Inferior parietal cortex (tissue), 1 donor: Measurements from ENCODE around the gene ALLC.
"Not testable (repeated sequence)": the region's sequence is repeated elsewhere in the genome, so short reads cannot be mapped to it uniquely, and the experiment has no call there.

Experiments used
- DNase-seq: peaks from one replicate; pipeline ENCODE4 v3.0.0-alpha.2; 2016; ENCODE audit errors: extremely low spot score

ALLC gene

GRCh38 chr2:3626118-3626811, 31.7 kb upstream of the ALLC start:
- no peak for DNase-seq

DNA sequence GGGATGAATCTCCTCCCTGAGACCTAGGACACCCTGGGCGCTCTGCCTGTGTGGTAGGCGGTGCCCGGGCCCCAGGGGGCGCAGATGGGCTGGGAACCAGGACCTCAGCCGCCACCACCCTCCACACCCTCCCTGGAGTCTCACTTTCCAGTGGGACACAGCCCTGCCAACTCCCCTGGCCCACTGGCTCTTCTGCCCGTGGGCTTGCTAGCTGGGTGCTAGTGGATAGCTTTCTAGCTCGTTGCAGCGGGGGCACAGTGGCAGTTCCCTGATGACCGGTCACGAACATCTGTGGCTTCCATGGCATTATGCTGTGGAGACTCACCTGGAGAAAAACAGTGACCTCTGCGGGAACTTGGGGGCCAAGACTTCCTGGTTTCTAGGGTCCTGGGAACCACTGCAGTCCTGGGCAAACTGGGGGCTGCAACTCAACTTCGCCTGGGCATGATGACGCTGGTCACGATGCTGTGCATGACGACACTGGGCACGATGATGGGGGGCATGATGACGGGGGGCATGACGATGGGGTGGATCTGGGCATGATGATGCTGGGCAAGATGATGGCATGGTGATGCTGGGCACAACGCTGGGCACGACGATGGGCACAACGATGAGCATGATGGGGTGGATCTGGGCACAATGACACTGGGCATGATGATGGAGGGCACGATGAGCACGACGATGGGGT, 31.0 kb upstream of the ALLC start:
- DNase-seq, result no peak

- no peak for DNase-seq
These were observed 30.4 kb upstream of the ALLC start for GRCh38 chr2:3627500-3628100.

DNA sequence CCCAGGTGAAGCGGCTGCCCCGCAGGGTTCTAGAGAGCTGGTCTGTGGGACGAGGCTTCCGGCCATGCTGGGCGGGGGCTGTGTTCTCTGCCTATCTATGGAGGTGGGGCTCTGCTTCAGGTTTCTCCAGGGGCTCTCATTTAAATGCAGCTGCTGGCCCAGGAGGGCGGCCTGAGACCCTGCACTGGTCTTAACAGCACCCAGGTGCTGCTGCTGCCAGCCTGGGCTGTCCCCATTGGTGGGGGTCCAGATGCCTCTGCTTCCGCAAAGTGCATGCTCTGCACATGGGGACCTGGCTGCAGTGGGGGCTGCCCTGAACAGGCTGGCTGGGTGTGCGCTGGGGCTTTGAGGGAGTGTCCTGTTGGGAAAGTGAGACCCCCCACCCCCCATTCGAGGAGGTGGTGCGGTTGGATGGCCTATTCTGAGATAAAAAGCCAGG, 29.7 kb upstream of the ALLC start:
- no peak for DNase-seq

- DNase-seq, result no peak
These were observed 29.2 kb upstream of the ALLC start for GRCh38 chr2:3628800-3629199.

DNA sequence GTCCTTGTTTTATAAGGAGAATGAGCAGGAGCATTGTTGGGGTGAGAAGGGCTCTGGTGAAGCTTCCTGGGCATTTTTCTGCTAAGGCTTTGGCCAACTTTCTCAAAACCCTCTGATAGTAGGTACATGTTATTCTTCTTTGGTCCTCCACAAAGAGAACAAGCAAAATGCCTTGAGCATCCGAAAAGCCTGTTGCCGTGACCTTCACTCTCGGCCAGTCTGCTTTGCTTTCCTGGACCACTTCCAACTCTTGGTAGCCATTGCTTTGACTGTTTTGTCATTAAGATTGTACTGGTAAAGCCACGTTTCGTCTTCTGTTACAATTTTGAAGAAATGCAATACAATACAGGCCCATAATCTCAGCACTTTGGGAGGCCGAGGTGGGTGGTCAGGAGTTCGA, 27.4 kb upstream of the ALLC start:
- no peak for DNase-seq

GRCh38 chr2:3631161-3631850, 26.7 kb upstream of the ALLC start:
- DNase-seq, result no peak

GRCh38 chr2:3631851-3632659, 25.9 kb upstream of the ALLC start:
- no peak for DNase-seq

DNA sequence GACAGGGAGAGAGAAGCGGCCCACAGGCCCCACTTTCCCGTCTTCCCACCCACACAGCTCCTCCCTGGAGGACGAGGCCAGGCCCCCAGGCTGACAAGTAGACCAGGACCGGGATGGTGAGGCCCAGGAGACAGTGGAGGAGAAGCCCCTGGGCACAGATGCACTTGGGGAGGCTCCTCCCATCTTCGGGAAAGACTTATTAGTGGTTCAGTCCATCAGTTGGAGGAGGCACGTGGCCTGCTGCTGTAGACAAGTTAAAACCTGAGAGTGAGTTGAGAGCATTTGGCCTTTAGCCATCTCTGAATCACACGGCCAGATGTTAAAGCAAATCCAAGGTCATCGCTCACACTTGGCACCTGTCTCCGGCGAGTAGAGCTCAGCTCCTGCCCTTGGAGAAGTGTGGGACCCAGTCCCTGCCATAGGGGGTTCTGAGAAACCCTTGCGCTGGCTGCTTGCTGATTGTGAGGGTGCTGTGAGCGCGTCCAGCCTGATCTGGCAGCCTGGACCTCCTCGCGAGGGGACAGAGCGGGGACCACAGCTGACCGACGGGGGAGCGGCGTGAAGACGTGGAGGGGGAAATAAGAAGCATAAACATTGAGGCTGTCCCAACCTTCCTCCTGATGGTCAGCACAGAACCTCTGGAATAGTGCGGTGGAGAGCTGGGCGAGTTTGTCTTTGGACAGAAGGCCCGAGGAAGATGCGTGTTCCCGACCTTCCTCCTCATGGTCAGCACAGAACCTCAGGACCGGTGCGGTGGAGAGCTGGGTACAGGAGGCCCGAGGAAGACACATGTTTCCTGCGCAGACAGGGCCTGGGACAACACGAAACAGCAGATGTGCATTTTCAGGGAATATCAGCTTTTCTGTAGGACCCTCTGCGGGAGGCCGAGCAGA, 24.7 kb upstream of the ALLC start:
- no peak for DNase-seq

DNA sequence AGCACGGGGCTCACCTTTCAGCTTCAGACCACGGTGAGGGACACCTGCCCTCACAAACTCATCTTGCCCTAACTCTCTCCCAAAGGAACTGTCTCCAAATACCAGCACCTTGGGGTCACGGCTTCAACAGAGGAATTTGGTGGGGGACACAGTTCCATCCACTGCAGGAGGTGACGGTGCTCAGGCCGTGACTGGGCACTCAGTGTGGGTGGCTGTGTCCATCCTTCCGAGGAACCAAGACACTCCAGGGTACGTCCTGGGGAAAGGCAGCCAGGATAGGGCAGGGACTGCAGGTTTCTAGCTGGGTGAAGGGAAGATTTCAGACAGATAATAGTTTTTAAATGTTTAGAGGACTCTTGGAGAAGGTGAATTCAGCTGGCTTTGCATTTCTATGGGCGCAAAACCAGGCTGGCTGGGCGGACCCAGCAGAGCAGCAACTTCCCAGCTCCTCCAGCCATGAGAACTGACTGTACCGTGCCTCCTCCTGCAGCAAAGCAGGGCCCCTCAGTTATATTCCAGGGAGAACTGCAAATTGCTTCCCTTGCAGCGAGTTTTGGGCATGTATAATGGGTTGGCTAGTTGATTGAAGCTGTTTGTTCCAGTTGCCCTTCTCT, 23.9 kb upstream of the ALLC start:
- no peak for DNase-seq

DNA sequence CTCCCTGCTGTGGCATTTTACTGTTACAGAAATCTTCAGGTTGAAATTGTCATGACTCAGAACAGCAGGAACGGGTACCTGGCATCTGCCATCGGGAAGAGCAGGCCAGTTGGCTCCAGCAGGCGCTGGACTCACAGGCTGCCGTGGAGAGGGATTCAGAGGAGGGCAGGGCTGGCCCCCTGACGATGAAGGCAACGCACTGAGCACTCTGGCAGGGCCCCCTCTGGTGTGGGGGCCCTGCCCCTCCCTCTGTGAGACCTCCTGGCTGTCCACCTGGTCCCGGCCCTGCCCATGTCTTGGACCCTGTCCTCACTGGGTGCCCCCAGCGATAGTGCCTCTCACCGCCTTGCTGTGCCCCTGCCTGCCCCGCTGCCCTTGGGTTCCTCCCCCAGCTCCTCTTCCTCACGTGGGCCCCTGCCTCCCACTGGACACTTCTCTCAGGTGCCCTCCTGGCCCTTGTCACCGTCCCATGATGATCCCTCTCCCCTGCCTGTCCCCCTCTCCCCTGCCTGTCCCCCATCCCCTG, 23.3 kb upstream of the ALLC start:
- DNase-seq, result no peak

GRCh38 chr2:3635171-3635974, 22.6 kb upstream of the ALLC start:
- no peak for DNase-seq

- DNase-seq, result not testable (repeated sequence)
These were observed 22.0 kb upstream of the ALLC start for GRCh38 chr2:3635975-3636327.

DNA sequence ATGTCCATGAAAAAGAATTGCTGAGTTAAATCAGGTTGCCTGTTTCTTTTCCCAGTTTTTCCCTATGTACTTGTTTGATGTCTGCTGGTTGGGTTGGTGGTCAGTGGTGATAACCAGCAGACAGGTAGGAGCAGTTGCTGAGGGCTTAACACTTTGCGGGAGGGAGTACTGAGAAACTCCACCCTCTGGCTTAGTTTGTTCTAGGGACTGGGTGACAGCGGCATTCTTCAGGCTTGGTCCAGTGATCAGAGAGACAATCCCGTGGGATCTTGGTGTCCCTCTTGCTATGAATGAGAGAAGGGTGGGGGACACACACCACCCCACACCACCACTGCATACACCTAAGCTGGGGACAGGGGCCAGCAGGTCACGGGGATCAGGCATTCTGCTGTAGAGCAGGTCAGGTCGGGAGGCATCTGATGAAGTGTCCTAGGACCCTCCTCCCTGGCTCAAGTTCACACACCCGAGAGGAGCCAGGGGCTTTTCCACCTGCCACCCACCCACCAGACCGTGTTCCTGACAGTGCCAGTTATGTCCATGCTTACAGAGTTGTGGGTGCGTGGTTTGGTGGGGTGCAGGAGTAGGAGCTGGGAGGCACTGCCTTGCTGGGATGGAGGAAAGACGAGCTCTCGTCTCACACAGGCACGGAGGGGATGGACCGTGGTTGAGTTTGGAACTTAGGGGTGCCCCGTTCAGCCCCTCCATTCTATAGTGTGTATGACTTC, 21.3 kb upstream of the ALLC start:
- DNase-seq, result no peak

DNA sequence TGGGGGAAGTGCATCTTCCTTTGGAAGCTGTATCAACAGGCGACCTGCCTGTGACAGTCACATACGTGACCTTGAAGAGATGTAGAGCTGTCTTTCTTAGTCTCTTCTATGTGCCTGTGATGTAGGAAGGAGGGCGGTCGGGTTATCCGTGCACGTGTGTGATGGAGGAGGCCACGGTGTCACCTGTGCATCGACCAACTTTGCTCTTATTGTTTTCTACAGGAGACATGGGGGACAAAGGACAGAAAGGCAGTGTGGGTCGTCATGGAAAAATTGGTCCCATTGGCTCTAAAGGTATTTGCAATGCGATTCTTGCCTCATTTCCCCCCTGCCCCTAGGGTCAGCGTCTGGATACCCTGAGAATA, 20.7 kb upstream of the ALLC start:
- DNase-seq, result no peak

DNA sequence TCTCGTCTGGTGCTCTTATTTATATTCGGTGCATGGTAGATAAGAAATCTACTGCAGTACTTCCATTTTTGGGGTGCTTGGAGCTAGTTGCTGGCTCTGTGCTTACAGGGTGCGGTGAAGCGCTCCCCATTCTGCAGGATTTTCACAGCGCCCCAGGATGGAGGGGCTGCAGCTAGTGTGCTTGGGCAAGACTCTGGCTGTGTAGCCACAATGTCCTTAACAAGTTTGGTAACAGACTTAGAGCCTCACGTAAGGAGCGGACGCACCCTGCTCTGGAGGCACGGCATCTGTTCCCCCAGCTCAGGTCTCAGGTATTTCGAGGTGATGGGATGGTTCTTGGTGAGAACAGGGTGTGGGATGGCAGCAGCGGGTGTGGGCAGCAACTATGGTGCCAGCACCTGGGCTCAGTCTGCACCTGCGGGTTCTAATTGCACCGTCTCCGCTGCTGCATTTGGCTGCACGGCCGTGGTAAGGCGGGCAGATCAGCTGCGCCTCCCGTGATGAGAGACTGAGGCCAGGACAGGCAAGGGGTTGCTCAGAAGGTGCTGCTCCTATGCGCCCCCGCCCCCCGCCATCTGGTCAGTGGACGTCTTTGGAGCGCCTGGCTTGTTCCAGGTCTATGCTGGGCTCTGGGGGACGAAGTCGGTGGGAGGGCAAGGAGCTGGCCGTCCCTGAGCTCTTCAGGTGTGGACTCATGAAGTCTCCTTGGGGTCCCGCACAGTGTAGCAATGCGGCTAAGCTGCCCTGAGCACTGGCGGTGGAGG, 20.1 kb upstream of the ALLC start:
- no peak for DNase-seq

DNA sequence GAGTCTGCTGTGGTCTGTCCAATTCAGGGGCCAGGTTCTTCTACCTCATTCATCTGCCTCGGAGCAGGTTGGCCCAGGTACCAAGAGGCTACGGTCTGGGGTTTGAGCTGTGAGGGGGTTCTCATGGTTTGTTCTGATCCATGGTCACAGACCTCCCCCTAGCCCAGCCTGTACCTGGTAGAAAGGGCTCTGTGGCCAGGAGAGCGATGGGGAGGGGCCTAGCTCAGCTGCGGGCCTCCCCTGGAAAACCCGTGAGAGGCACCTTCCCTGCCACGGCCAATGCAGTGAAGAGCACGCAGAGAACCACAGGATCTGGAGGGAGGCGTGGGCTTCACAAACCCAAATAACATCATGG, 19.6 kb upstream of the ALLC start:
- no peak for DNase-seq

GRCh38 chr2:3639015-3639630, 18.9 kb upstream of the ALLC start:
- no peak for DNase-seq
